IMR-90 (cell line): ENCODE results near the gene NRM. TPM values are rescaled to one million over a fixed set of nuclear protein-coding genes. Genes with fewer than 3 reads are reported as not detected.

Source experiments
- CTCF ChIP-seq: conservative IDR thresholded peaks from 2 replicates; pipeline ENCODE4 v1.5.1; 2012; ENCODE audit warnings: mild to moderate bottlenecking, low read depth, low read length, improper control_type of control experiment
- MXI1 ChIP-seq: IDR thresholded peaks from 2 replicates; pipeline ENCODE4 v1.6.1; 2012; ENCODE audit warnings: low read depth, mild to moderate bottlenecking, low read length, moderate library complexity, borderline replicate concordance
- polyA plus RNA-seq, 3 experiments: library from polyadenylated mRNA; depleted of rRNA; stranded (reverse); fragments of >200 nt; gene quantifications; 2 replicates each; pipeline ENCODE4 v1.2.3, GENCODE V29; 2012; ENCODE audit warnings: low replicate concordance in 1 of 3
- total RNA-seq: library from RNA; depleted of rRNA; stranded (reverse); fragments of >200 nt; gene quantifications from 2 replicates; pipeline ENCODE4 v1.2.3, GENCODE V29; 2012

The NRM gene
- total and polyA plus RNA-seq, 2 of the 4 experiments (the other 2 are of a cell fraction), result 2.2 to 27.0 TPM

GRCh38 chr6:30672445-30673253 is 18.1 kb downstream of the NRM start, which contains the start of gene DHX16 (continued):
- TF ChIP-seq CTCF (peak; percentile 94), MXI1 (peak; percentile 76)
